Neuronal stem cell (in vitro differentiated cells): ENCODE results near the gene CNTN5.

ENCODE experiments used
- DNase-seq: peaks from one replicate; pipeline ENCODE4 v3.0.0-alpha.2; 2013; ENCODE audit warnings: low spot score
- H2AFZ ChIP-seq: one replicate; pipeline ENCODE4 v1.6.1; 2013; ENCODE audit warnings: mild to moderate bottlenecking, low read length, inconsistent platforms
- H2AK5ac ChIP-seq: 2 replicates; pipeline ENCODE4 v1.6.1; 2013; ENCODE audit warnings: low read depth, mild to moderate bottlenecking, inconsistent platforms, low read length, moderate library complexity, mixed read lengths
- H2BK120ac ChIP-seq: 2 replicates; pipeline ENCODE4 v1.6.1; 2013; ENCODE audit warnings: low read depth, mild to moderate bottlenecking, inconsistent platforms, low read length, moderate library complexity, mixed read lengths
- H2BK12ac ChIP-seq: one replicate; pipeline ENCODE4 v1.6.1; 2013; ENCODE audit warnings: low read length, inconsistent platforms
- H2BK15ac ChIP-seq: 2 replicates; pipeline ENCODE4 v1.6.1; 2013; ENCODE audit warnings: mild to moderate bottlenecking, low read length, inconsistent platforms, mixed read lengths
- H2BK5ac ChIP-seq: one replicate; pipeline ENCODE4 v1.6.1; 2013; ENCODE audit warnings: inconsistent platforms, mild to moderate bottlenecking, low read length, moderate library complexity
- H3K14ac ChIP-seq: one replicate; pipeline ENCODE4 v1.6.1; 2013; ENCODE audit warnings: low read length, inconsistent platforms
- H3K18ac ChIP-seq: 2 replicates; pipeline ENCODE4 v1.6.1; 2013; ENCODE audit warnings: low read length, inconsistent platforms
- H3K23ac ChIP-seq: 2 replicates; pipeline ENCODE4 v1.6.1; 2013; ENCODE audit warnings: low read depth, mild to moderate bottlenecking, mixed read lengths, low read length, inconsistent platforms; ENCODE audit not compliant: poor library complexity
- H3K27ac ChIP-seq: replicated peaks from 3 replicates; pipeline ENCODE4 v1.5.1; 2013; ENCODE audit warnings: low read length, inconsistent platforms
- H3K27me3 ChIP-seq, 3 experiments: 2 replicates each; pipeline ENCODE4 v1.6.1; 2013; ENCODE audit warnings: low read length in 3 of 3, mild to moderate bottlenecking in 2 of 3, inconsistent platforms in 1 of 3, low read depth in 1 of 3, mixed read lengths in 1 of 3, moderate library complexity in 1 of 3; ENCODE audit not compliant: control insufficient read depth in 3 of 3, insufficient read depth in 3 of 3
- H3K36me3 ChIP-seq, 2 donors: replicated peaks in 1 of 2; 2 replicates each; pipeline ENCODE4 v1.6.1; 2013; ENCODE audit warnings: low read length in 2 of 2; ENCODE audit not compliant: control insufficient read depth in 2 of 2, insufficient read depth in 2 of 2
- H3K4ac ChIP-seq: 2 replicates; pipeline ENCODE4 v1.6.1; 2013; ENCODE audit warnings: inconsistent platforms, mild to moderate bottlenecking, low read length, moderate library complexity
- H3K4me1 ChIP-seq, 2 donors: 1 replicate in 1 of 2; 2 replicates in 1 of 2; pipeline ENCODE4 v1.6.1; 2013; ENCODE audit warnings: low read length in 2 of 2, low read depth in 1 of 2; ENCODE audit not compliant: control insufficient read depth in 2 of 2, insufficient read depth in 1 of 2
- H3K4me2 ChIP-seq: one replicate; pipeline ENCODE4 v1.6.1; 2013; ENCODE audit warnings: mild to moderate bottlenecking, low read length, inconsistent platforms; ENCODE audit not compliant: insufficient read depth, poor library complexity, severe bottlenecking
- H3K4me3 ChIP-seq, 2 donors: 2 replicates each; pipeline ENCODE4 v1.5.1; 2013; ENCODE audit warnings: low read length in 2 of 2, mild to moderate bottlenecking in 2 of 2, inconsistent platforms in 1 of 2, moderate library complexity in 1 of 2
- H3K79me1 ChIP-seq: one replicate; pipeline ENCODE4 v1.6.1; 2013; ENCODE audit warnings: low read depth, mild to moderate bottlenecking, inconsistent platforms, low read length, moderate library complexity
- H3K9ac ChIP-seq: one replicate; pipeline ENCODE4 v1.6.1; 2013; ENCODE audit warnings: mild to moderate bottlenecking, low read depth, low read length, inconsistent platforms; ENCODE audit not compliant: poor library complexity
- H3K9me3 ChIP-seq, 2 donors: replicated peaks in 1 of 2; 2 replicates each; pipeline versions ENCODE3 to v1.6.1; 2013; ENCODE audit warnings: low read length in 2 of 2, mild to moderate bottlenecking in 2 of 2, inconsistent platforms in 1 of 2, low read depth in 1 of 2, mixed read lengths in 1 of 2, moderate library complexity in 1 of 2; ENCODE audit not compliant: control insufficient read depth in 2 of 2, insufficient read depth in 1 of 2
- H4K8ac ChIP-seq: one replicate; pipeline ENCODE4 v1.6.1; 2013; ENCODE audit warnings: low read depth, mild to moderate bottlenecking, inconsistent platforms, low read length, moderate library complexity
- H4K91ac ChIP-seq: one replicate; pipeline ENCODE4 v1.6.1; 2013; ENCODE audit warnings: low read length, low read depth, mild to moderate bottlenecking, inconsistent platforms; ENCODE audit not compliant: poor library complexity
- WGBS, 2 donors: extraction: QIAGEN DNeasy Blood & Tissue Kit; methylation state at CpG; one replicate each; pipeline ENCODE4 v1.1.7; 2013; ENCODE audit warnings: missing lambda C conversion rate in 2 of 2, mixed read lengths in 1 of 2; ENCODE audit not compliant: insufficient read length in 2 of 2, insufficient replicate concordance in 1 of 2; ENCODE audit errors: extremely low coverage in 2 of 2; 5-methylcytosine and 5-hydroxymethylcytosine counted together

The CNTN5 gene

GRCh38 chr11:100095809-100096208 lies 1075.1 kb downstream of the CNTN5 start:
- Histone ChIP-seq H3K4me2 (no peak overlapping the region), H2BK5ac (no peak overlapping the region), H4K8ac (no peak overlapping the region), H3K27me3 (no peaks in the 10 kb centered on the region), H3K4me1 (no peaks in the 10 kb centered on the region), H2BK120ac (no peak overlapping the region), H3K14ac (no peak overlapping the region), H3K18ac (no peak overlapping the region), H2BK15ac (no peak overlapping the region), H3K9ac (no peak overlapping the region), H2AFZ (no peak overlapping the region), H3K4me3 (no peak overlapping the region), H3K23ac (no peak overlapping the region), H4K91ac (no peak overlapping the region), H3K27ac (no peak overlapping the region), H3K79me1 (no peaks in the 10 kb centered on the region), H2BK12ac (no peak overlapping the region), H3K36me3 (no peaks in the 10 kb centered on the region), H3K4ac (no peak overlapping the region), H2AK5ac (no peak overlapping the region), H3K9me3 (peaks cover 0 to 2% of the 10 kb centered on the region in 2 donors)
- DNase-seq = no peak
- WGBS, 2 donors = no CpG with 5 or more reads among the region's 3 CpGs

DNA sequence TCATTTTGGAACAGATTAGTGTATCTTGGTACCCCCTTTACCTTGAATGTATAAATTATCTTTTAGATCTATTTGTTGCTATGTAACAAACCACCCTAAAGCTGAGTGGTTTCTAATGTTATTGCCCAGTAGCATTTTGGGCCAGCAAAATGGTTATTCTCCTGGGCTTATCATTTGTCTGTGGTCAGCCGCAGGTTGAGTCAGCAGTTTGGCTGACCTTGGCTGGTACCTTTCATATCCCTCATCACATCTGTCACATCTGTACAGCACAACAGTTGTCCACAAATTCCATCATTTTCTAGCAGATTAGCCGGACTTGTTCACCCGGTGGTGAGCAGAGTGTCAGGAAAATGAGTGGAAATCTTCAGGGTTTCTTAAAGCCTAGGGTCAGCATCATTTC lies 1077.8 kb downstream of the CNTN5 start:
- Histone ChIP-seq H2AK5ac (no peak overlapping the region), H3K4me3 (no peak overlapping the region), H3K4ac (no peak overlapping the region), H3K14ac (no peak overlapping the region), H4K91ac (no peak overlapping the region), H3K4me1 (no peaks in the 10 kb centered on the region), H2BK5ac (no peak overlapping the region), H2BK15ac (no peak overlapping the region), H3K9me3 (no peaks in the 10 kb centered on the region), H4K8ac (no peak overlapping the region), H2BK120ac (no peak overlapping the region), H3K27ac (no peak overlapping the region), H2AFZ (no peak overlapping the region), H3K27me3 (no peaks in the 10 kb centered on the region), H2BK12ac (no peak overlapping the region), H3K23ac (no peak overlapping the region), H3K36me3 (no peaks in the 10 kb centered on the region), H3K4me2 (no peak overlapping the region), H3K18ac (no peak overlapping the region), H3K9ac (no peak overlapping the region), H3K79me1 (no peaks in the 10 kb centered on the region)
- no CpG with 5 or more reads among the region's 3 CpGs for WGBS, 2 donors
- DNase-seq = no peak

- Histone ChIP-seq H3K14ac (no peak overlapping the region), H2BK12ac (no peak overlapping the region), H3K4me1 (no peaks in the 10 kb centered on the region), H3K9ac (no peak overlapping the region), H2BK15ac (no peak overlapping the region), H2AK5ac (no peak overlapping the region), H4K8ac (no peak overlapping the region), H3K23ac (no peak overlapping the region), H3K9me3 (no peaks in the 10 kb centered on the region), H3K18ac (no peak overlapping the region), H2BK120ac (no peak overlapping the region), H2AFZ (no peak overlapping the region), H2BK5ac (no peak overlapping the region), H3K4ac (no peak overlapping the region), H3K36me3 (no peaks in the 10 kb centered on the region), H3K4me3 (no peak overlapping the region), H3K79me1 (no peaks in the 10 kb centered on the region), H4K91ac (no peak overlapping the region), H3K27me3 (no peaks in the 10 kb centered on the region), H3K4me2 (no peak overlapping the region), H3K27ac (no peak overlapping the region)
- WGBS, 2 donors = no CpG with 5 or more reads among the region's 4 CpGs
- no peak for DNase-seq
Measured at GRCh38 chr11:100105255-100105981, 1084.7 kb downstream of the CNTN5 start.

DNA sequence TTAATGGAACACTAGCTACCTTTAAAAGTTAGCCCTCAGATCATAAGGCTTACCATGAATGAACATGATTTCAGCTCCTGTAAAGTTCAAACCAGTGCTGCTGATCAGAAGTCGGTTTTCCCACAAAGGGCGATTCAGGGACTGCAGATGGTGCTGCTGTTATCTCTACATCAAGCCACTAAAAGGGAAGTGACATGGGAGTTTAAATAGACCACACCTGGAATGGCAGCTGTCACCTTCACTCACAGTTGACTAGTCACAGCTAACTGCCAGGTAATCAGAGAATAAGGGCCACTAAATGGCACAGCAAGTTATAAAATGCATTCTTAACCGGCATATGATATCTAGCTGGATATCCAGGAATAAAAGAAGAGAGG lies 1085.2 kb downstream of the CNTN5 start:
- H2AK5ac ChIP-seq = no peak overlapping the region
- no peaks in the 10 kb centered on the region for H3K9me3 ChIP-seq
- H2BK12ac ChIP-seq = no peak overlapping the region
- no peak overlapping the region for H2BK15ac ChIP-seq
- no peak for DNase-seq
- no peak overlapping the region for H3K9ac ChIP-seq
- H3K36me3 ChIP-seq = no peaks in the 10 kb centered on the region
- no peak overlapping the region for H3K4ac ChIP-seq
- no peaks in the 10 kb centered on the region for H3K79me1 ChIP-seq
- no CpG with 5 or more reads among the region's 3 CpGs for whole genome bisulfite sequencing, 2 donors
- H3K4me1 ChIP-seq = no peaks in the 10 kb centered on the region
- H2BK120ac ChIP-seq = no peak overlapping the region
- H4K8ac ChIP-seq = no peak overlapping the region
- H2AFZ ChIP-seq = no peak overlapping the region
- no peak overlapping the region for H2BK5ac ChIP-seq
- H3K27ac ChIP-seq = no peak overlapping the region
- H3K23ac ChIP-seq = no peak overlapping the region
- H3K4me3 ChIP-seq = no peak overlapping the region
- no peak overlapping the region for H3K4me2 ChIP-seq
- no peak overlapping the region for H4K91ac ChIP-seq
- no peak overlapping the region for H3K14ac ChIP-seq
- H3K27me3 ChIP-seq = no peaks in the 10 kb centered on the region
- H3K18ac ChIP-seq = no peak overlapping the region
